Stimulated activated CD8-positive, alpha-beta memory T cell treated with anti-CD3 and anti-CD28 coated beads, Interleukin-12 subunit alpha, Interleukin-12 subunit beta, amount 100 ng/mL, for 24 hours (primary cell): Measurements from ENCODE around the gene UNCX.

Experiments
- DNase-seq: peaks from one replicate; pipeline ENCODE4 v3.0.0-alpha.2; 2020; ENCODE audit errors: extremely low read depth

The UNCX gene

GRCh38 chr7:1232103-1232466 lies 587 bp upstream of the UNCX start:
- no peak for DNase-seq

GRCh38 chr7:1233333-1234048 lies 819 bp downstream of the UNCX start:
- no peak for DNase-seq

GRCh38 chr7:1234049-1234880 lies 1.6 kb downstream of the UNCX start:
- no peak for DNase-seq

- DNase-seq = no peak
These were observed 2.3 kb downstream of the UNCX start for GRCh38 chr7:1234881-1235500.

GRCh38 chr7:1235501-1236131 lies 2.9 kb downstream of the UNCX start:
- DNase-seq = no peak

- no peak for DNase-seq
These were observed 3.5 kb downstream of the UNCX start for GRCh38 chr7:1236132-1236661.

- DNase-seq = no peak
These were observed 4.4 kb downstream of the UNCX start for GRCh38 chr7:1236831-1237701.

- no peak for DNase-seq
These were observed 5.1 kb downstream of the UNCX start for GRCh38 chr7:1237704-1238255.

- DNase-seq = no peak
These were observed 5.8 kb downstream of the UNCX start for GRCh38 chr7:1238450-1238882.

GRCh38 chr7:1238931-1239802 lies 6.5 kb downstream of the UNCX start:
- DNase-seq = no peak

GRCh38 chr7:1239803-1240516 lies 7.3 kb downstream of the UNCX start:
- DNase-seq = no peak

- no peak for DNase-seq
These were observed 8.0 kb downstream of the UNCX start for GRCh38 chr7:1240517-1241257.

- DNase-seq = no peak
These were observed 8.6 kb downstream of the UNCX start for GRCh38 chr7:1241258-1241602.

GRCh38 chr7:1241603-1242255 lies 9.1 kb downstream of the UNCX start:
- DNase-seq = no peak

GRCh38 chr7:1242256-1242605 lies 9.6 kb downstream of the UNCX start:
- DNase-seq = no peak

- DNase-seq = no peak
These were observed 10.1 kb downstream of the UNCX start for GRCh38 chr7:1242606-1243289.

- no peak for DNase-seq
These were observed 10.8 kb downstream of the UNCX start for GRCh38 chr7:1243290-1243963.
